Left lung (tissue), 10 donors: Measurements from ENCODE around the gene LYSMD2. TPM values are rescaled to one million over a fixed set of nuclear protein-coding genes. Genes with fewer than 3 reads are reported as not detected.

Source experiments
- ATAC-seq: fragments of 200-7000 bp; cut with Tn5 transposase; one replicate; pipeline ENCODE4 v1.9.1; 2020; ENCODE audit warnings: moderate library complexity
- DNase-seq, 4 donors: peaks; one replicate each; pipeline ENCODE4 v3.0.0-alpha.2; 2013 to 2020
- H3K27ac ChIP-seq, 2 donors: fragments of 200-600 bp; sonication (generic) in 1 of 2; one replicate each; pipeline versions ENCODE4 v1.5.0 to v1.8.0; 2020 to 2021
- H3K27me3 ChIP-seq, 2 donors: fragments of 200-600 bp; sonication (generic) in 1 of 2; one replicate each; pipeline versions ENCODE4 v1.5.0 to v1.8.0; 2020 to 2021
- H3K36me3 ChIP-seq, 2 donors: fragments of 200-600 bp; sonication (generic) in 1 of 2; one replicate each; pipeline versions ENCODE4 v1.5.0 to v1.8.0; 2020 to 2021
- H3K4me1 ChIP-seq, 2 donors: fragments of 200-600 bp; one replicate each; pipeline ENCODE4 v1.8.0; 2021
- H3K4me3 ChIP-seq, 2 donors: fragments of 200-600 bp; sonication (generic) in 1 of 2; one replicate each; pipeline versions ENCODE4 v1.5.0 to v1.8.0; 2020 to 2021; ENCODE audit warnings: mild to moderate bottlenecking in 1 of 2
- H3K9me3 ChIP-seq, 2 donors: fragments of 200-600 bp; sonication (generic) in 1 of 2; one replicate each; pipeline versions ENCODE4 v1.5.0 to v1.8.0; 2020 to 2021
- intact Hi-C, 2 donors: fragments of 100-400 bp; cut with DNase I; formaldehyde crosslinking; loops; one replicate each; pipeline versions ENCODE4 v1.11.2 to v1.14.2; 2022
- polyA plus RNA-seq, 6 donors: library from polyadenylated mRNA; unstranded; fragments of 120-200 nt; gene quantifications; one replicate each; pipeline ENCODE4 v1.2.1, GENCODE V29; 2013; ENCODE audit not compliant: insufficient read length in 6 of 6
- total RNA-seq, 2 donors: library from RNA; stranded (reverse); fragmentation: NEBNext Ultra II Directional; extraction: Animal tissue kit (Norgen Biotek cat#: 25700); gene quantifications; one replicate each; pipeline ENCODE4 v1.2.1, GENCODE V29; 2021
- TF ChIP-seq, protein P1 (sequence below), 2 donors: fragments of 200-600 bp; sonication (generic) in 1 of 2; IDR thresholded peaks; one replicate each; pipeline versions ENCODE4 v1.5.0 to v1.8.0; 2021; ENCODE audit warnings: antibody characterized with exemption in 2 of 2
- donor health status: DM: no; HTN: yes; CAD: no.
- donor health status: DM: no; HTN: no; CAD: no.

LYSMD2 gene
- total and polyA plus RNA-seq, 8 donors = 5.2 to 19.6 (median 6.0) TPM

GRCh38 chr15:51760805-51761204 is 23.4 kb upstream of the LYSMD2 start:
- Histone ChIP-seq H3K9me3 (no peaks in the 10 kb centered on the region), H3K4me1 (peaks cover 7 to 35% of the 10 kb centered on the region in 2 donors), H3K27me3 (no peaks in the 10 kb centered on the region), H3K27ac (no peak overlapping the region), H3K36me3 (no peaks in the 10 kb centered on the region), H3K4me3 (no peak overlapping the region)
- DNase-seq (no peak), ATAC-seq (no peak)
- TF ChIP-seq, protein P1, sequence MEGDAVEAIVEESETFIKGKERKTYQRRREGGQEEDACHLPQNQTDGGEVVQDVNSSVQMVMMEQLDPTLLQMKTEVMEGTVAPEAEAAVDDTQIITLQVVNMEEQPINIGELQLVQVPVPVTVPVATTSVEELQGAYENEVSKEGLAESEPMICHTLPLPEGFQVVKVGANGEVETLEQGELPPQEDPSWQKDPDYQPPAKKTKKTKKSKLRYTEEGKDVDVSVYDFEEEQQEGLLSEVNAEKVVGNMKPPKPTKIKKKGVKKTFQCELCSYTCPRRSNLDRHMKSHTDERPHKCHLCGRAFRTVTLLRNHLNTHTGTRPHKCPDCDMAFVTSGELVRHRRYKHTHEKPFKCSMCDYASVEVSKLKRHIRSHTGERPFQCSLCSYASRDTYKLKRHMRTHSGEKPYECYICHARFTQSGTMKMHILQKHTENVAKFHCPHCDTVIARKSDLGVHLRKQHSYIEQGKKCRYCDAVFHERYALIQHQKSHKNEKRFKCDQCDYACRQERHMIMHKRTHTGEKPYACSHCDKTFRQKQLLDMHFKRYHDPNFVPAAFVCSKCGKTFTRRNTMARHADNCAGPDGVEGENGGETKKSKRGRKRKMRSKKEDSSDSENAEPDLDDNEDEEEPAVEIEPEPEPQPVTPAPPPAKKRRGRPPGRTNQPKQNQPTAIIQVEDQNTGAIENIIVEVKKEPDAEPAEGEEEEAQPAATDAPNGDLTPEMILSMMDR (IDR thresholded peaks at IDR 0.05) = no peak
- intact Hi-C loops = no loop called here

DNA sequence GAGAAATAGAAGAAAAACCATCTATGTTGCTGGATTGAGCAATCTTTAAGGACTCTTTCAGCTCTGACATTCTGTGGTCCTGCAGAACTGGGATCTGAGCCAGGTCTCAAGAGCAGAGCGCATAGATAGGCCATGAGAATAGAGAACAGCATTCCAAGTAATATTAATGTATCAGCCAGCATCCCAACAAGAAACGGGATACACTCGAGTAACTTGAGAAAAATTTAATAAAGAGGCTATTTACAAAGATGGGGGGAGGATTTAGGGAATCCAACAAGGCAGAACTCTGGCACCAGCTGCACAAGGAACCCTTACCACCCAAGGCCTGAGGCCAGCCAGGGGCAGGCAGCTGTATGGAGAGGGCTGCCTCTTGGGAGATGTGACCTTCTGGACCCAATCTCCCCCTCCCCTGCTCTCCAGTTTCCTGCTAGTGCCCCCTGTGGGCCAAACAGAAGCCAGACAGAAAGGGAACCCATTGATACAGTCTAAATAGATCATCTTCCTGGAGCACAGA is 22.2 kb upstream of the LYSMD2 start:
- TF ChIP-seq, protein P1 (IDR thresholded peaks at IDR 0.05) = no peak
- H3K27ac ChIP-seq = no peak overlapping the region
- H3K27me3 ChIP-seq = no peaks in the 10 kb centered on the region
- no peak overlapping the region for H3K4me3 ChIP-seq
- no peaks in the 10 kb centered on the region for H3K36me3 ChIP-seq
- H3K4me1 ChIP-seq = peaks cover 7 to 44% of the 10 kb centered on the region in 2 donors
- H3K9me3 ChIP-seq = no peaks in the 10 kb centered on the region
- DNase-seq (peak in 3 of 4 donors; percentile 67 to 86 (median 76)), ATAC-seq (peak; percentile 91)
- intact Hi-C loops = no loop called here

DNA sequence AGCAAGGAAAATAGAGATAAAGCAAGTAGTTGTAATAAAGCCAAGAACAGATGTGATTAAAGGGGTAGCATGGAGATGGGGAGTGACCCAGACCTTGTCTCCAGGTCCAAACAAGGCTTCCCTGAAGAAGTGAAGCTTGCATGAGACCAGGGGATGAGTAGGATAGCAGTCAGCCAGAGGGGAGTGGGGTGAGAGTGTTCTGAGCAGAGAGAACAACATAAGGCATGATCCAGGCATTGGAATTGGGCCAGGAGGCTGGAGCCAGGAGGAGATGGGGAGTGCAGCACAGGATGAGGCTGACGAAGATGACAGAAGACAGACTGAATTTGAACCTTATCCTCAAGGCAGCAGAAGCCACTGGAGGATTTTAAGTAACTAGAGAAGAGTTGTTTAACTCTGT is 21.2 kb upstream of the LYSMD2 start:
- H3K4me1 ChIP-seq = peaks cover 7 to 51% of the 10 kb centered on the region in 2 donors
- no peaks in the 10 kb centered on the region for H3K27me3 ChIP-seq
- intact Hi-C loops = no loop called here
- no peaks in the 10 kb centered on the region for H3K36me3 ChIP-seq
- TF ChIP-seq, protein P1 (IDR thresholded peaks at IDR 0.05) = no peak
- H3K27ac ChIP-seq = no peak overlapping the region
- H3K4me3 ChIP-seq = no peak overlapping the region
- ATAC-seq (peak; percentile 41), DNase-seq (peak in 1 of 4 donors; percentile 41)
- no peaks in the 10 kb centered on the region for H3K9me3 ChIP-seq

DNA sequence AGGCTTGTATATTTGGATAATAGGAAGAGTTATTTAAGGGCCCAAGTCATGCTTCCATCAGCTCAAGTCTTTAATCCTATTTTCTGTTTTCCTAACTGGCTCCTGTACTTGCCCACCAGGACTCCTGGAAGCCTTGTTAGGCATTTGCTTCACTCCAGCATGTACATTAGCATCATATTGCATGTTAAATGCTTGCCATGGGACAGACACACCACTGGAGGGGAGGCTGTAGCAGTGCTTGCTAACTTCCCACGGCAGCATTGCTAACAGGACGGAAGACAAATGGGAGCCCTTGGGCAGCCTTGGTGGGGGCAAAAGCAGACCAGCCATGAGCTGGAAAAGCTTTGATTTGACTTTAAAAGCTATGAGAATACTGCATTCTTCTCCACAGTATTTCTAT is 20.0 kb upstream of the LYSMD2 start:
- Histone ChIP-seq H3K27me3 (no peaks in the 10 kb centered on the region), H3K27ac (no peak overlapping the region), H3K9me3 (no peaks in the 10 kb centered on the region), H3K4me1 (peaks cover 7 to 63% of the 10 kb centered on the region in 2 donors), H3K36me3 (no peaks in the 10 kb centered on the region), H3K4me3 (no peak overlapping the region)
- no peak for ATAC-seq
- DNase-seq = no peak
- TF ChIP-seq, protein P1 (IDR thresholded peaks at IDR 0.05) = no peak
- intact Hi-C loops = no loop called here

GRCh38 chr15:51756482-51756881 is 19.0 kb upstream of the LYSMD2 start:
- H3K4me1 ChIP-seq = peaks cover 10 to 69% of the 10 kb centered on the region in 2 donors
- ATAC-seq (no peak), DNase-seq (no peak)
- peak overlapping the region in 1 of 2 donors; percentile 65 for H3K27ac ChIP-seq
- no peaks in the 10 kb centered on the region for H3K9me3 ChIP-seq
- no peak overlapping the region for H3K4me3 ChIP-seq
- intact Hi-C loops = no loop called here
- TF ChIP-seq, protein P1 (IDR thresholded peaks at IDR 0.05) = no peak
- H3K36me3 ChIP-seq = no peaks in the 10 kb centered on the region
- peaks cover 0 to 5% of the 10 kb centered on the region in 2 donors for H3K27me3 ChIP-seq
